ENCODE results near the gene CPNE2.

DNA sequence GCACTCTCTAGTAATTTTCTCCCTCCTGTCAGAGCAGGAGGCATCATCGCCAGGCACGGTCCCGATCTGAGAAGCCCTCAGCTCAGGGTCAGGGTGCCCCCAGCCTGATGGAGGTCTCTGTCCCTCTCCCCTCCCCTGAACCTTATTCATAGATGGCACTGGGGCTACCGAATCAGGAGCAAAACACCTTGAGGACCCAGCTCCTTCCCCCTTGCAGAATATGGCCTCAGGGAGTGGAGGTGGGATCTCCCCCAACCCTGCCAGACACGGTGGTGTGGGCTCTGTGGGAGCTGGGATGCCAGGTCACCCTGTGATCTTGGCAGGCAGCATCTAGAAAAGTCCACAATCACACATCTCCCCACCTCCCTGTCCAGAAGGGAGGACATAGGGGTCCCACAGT, 2.5 kb downstream of the CPNE2 start:
- TF ChIP-seq PHF8 (IDR thresholded peaks at IDR 0.05; ENCODE audit: borderline replicate concordance, low read depth) (no peak), HOXA7 (CRISPR knock-in tag; IDR thresholded peaks at IDR 0.05) (no peak)
- TF ChIP-seq, protein P1, sequence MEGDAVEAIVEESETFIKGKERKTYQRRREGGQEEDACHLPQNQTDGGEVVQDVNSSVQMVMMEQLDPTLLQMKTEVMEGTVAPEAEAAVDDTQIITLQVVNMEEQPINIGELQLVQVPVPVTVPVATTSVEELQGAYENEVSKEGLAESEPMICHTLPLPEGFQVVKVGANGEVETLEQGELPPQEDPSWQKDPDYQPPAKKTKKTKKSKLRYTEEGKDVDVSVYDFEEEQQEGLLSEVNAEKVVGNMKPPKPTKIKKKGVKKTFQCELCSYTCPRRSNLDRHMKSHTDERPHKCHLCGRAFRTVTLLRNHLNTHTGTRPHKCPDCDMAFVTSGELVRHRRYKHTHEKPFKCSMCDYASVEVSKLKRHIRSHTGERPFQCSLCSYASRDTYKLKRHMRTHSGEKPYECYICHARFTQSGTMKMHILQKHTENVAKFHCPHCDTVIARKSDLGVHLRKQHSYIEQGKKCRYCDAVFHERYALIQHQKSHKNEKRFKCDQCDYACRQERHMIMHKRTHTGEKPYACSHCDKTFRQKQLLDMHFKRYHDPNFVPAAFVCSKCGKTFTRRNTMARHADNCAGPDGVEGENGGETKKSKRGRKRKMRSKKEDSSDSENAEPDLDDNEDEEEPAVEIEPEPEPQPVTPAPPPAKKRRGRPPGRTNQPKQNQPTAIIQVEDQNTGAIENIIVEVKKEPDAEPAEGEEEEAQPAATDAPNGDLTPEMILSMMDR (IDR thresholded peaks at IDR 0.05): no peak

Measured in A549 (cell line).